Forelimb muscle (tissue), 1 donor: ENCODE results near the gene EDN1. TPM values are rescaled to one million over a fixed set of nuclear protein-coding genes. Genes with fewer than 3 reads are reported as not detected.

Experiments
- DNase-seq: peaks from one replicate; pipeline ENCODE4 v3.0.0-alpha.2; 2013; ENCODE audit warnings: low read depth
- polyA plus RNA-seq: library from polyadenylated mRNA; unstranded; fragments of 120-200 nt; gene quantifications from one replicate; pipeline ENCODE4 v1.2.1, GENCODE V29; 2013; ENCODE audit not compliant: insufficient read length

The EDN1 gene
- polyA plus RNA-seq, 1 donor: 2.2 TPM

DNA sequence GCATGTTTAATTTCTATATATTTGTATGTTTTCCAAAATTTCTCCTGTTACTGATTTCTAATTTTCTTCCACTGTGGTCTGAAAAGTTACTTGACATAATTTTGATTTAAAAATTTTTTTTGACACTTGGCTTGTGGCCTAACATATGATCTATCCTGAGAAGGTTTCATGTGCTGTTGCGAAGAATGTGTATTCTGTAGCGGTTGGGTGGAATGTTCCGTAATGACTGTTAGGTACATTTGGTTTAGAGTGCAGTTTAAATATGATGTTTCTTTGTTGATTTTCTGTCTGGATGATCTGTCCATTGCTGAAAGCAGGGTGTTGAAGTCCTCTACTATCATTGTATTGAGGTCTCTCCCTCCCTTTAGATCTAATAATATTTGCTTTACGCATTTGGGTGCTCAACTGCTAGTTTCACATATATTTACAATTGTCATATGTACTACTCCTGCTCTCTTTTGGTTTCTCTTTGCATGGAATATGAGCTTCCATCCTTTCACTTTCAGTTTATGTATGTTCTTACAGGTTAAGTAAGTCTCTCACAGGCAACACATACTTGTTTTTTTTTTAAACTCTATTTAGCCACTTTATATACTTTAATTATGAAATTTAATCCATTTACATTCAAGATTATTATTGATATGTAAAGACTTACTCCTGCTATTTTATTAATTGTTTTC is 19.5 kb upstream of the EDN1 start:
- DNase-seq: no peak

DNA sequence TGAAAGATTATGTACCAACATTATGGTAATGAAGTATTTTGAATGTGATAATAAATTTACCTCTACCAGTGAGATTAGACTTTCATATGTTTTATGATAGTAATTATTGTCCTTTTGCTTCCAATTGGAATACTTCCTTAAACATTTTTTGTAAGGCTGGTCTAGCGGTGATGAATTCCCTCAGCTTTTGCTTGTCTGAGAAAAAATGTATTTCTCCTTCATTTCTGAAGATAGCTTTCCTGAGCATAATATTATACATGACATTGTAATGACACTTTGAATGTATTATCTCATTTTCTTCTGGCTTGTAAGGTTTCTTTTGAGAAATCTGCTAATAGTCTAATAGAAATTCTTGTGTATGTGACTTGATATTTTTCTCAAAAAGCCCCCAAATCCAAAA is 18.6 kb upstream of the EDN1 start:
- DNase-seq: no peak

DNA sequence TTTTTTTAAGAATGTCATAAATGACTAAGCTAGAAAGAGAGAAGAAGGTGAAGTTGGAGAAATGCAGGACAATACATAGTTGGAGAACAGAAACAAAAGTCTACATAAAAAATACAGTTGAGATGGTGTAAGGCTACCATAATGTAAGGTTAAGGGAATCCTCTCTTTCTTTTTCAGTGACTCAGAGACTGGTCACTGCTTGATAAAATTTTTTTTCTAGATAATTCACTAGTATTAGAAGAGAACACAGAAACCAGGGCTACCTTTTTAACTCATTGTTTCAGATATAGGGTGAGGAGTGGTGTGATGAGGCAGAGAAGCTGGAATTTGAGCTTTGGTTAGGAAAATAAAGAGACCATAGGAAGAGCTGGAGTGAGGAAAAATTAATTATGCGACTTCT is 18.2 kb upstream of the EDN1 start:
- no peak for DNase-seq

DNA sequence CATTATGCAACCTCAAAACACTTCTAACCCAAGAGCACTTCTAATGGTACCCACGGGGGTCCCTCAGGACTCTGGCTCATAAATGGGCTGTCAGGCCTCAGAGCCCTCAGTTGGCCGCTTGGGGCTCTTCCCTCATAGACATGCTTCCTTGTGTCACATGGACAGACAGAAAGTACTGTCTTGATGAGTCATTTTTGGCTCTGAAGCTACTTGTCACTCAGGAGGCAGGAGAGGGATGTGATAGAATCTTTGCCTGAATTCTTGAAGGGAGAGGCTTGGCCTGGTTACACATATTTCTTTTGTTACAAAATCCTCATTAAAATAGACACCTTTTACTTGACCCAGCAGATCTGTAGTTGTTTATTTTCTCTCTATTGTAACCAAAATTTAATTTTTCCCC is 15.1 kb upstream of the EDN1 start:
- DNase-seq: no peak

DNA sequence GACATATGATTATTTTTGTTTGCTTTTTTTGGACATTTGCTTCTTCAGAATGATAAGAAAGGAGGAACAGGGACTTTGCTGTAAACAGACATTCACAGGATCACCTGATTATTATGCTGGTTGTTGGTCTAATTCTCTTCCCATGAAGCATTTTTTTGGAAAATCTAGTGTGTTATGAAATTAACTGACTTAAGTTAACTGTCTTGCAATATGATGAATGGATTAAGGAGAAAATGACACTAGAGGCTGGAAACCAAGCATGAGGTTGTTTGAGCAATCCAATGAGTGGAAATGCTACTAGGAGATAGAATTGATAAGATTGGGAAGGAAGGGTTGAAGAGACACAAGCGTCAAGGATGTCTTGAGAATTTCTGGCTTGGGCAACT is 13.2 kb upstream of the EDN1 start:
- DNase-seq: no peak

DNA sequence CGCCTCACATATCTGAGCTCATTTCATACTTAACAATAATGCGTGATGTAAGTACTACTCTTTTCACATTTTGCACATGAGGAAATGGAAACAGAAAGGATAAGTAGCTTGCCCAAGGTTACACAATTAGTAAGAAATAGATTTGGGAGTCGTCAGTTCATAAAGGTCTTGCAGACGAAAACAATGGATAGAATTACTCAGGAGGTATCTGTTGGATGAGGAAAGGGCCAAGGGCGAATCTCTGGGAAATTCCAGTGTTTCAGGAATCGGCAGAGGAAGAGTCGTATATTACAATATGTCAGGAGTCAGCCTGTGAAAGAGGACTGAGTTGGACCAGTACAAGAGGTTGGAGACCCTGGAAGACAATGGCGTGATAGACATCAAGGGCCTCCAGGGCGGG is 12.8 kb upstream of the EDN1 start:
- no peak for DNase-seq

DNA sequence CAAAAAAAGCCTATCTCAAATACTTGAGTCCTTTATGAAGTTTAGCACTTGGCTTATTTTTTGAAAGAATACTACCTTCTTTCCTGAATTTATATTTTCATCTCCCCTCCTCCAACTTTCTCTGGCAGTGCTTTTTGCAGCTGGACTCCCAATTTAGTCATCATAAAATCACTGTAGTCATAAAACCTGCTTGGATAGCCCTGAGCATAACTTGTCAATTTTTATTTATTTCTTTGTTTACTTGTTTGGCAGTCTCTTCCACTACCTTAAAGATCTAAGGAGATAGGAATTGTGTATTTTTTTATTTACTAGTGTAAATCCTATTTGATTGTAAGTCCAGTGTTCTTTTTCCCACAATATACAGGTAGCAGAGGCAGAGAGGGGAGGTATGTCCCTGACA is 11.2 kb upstream of the EDN1 start:
- DNase-seq: no peak

DNA sequence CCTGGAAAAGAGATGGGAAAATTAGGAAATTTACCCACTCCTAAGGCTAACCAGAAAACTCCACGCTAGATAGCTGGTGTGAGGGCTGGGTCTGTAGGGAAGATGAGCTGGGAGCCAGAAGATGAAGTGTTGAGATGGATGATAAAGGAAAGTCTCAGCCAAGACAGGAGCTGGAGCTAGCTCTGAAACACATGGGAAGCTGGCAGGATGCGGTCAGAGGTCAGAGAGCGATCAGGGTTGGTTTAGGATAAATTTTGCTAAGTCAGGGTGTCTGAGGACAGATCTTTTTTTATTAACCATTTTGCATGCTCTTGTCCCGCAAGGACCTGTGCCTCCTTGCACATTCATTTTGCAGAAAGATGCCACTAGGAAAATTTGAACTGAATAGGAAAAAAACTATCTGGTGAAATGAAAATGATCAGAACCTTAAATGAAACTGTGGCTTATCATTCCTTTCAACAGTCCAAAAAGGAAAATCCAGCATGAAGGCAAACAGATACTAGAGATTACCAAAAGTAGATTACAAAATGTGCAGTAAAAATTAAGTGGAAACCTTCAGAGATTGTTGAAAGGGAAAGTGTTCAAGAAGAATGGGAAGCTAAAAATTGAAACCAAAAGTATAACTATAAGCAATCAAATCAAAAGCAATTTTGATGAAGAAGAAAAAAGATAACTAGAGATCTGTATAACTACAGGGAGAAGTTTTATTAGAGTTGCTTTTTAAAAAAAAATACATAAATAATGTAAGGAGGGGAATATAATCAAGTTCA is 10.7 kb upstream of the EDN1 start:
- no peak for DNase-seq

DNA sequence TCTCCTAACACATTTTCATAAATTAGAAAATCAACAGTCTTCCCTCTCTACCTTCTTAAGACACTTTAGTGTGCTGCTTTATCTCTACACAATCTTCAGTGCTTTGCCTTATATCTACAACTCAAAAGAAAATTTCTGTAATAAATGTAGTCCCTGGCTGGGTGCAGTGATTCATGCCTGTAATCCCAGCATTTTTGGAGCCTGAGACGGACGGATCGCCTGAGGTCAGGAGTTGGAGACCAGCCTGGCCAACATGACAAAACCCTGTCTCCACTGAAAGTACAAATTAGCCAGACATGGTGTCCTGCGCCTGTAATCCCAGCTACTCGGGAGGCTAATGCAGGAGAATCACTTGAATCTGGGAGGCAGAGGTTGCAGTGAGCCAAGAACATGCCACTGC is 9.7 kb upstream of the EDN1 start:
- no peak for DNase-seq

DNA sequence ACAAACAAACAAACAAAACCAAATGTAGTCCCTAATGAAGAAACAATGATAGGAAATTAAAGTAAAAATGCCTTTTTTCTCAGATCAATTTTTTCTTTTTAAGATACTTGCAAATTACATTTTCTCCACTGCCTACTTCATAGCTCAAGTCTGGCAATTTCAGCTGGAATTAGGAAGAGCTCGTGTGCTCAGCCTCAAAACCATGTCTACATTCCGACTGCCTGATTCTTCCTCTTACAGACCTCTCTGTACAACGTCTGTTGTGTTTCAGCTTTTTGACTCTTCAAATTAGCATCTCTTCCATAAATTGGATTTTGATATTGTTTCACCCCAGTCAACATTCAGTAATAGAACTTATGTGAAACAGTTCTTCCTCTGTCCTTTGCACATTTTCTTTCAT is 9.3 kb upstream of the EDN1 start:
- no peak for DNase-seq

DNA sequence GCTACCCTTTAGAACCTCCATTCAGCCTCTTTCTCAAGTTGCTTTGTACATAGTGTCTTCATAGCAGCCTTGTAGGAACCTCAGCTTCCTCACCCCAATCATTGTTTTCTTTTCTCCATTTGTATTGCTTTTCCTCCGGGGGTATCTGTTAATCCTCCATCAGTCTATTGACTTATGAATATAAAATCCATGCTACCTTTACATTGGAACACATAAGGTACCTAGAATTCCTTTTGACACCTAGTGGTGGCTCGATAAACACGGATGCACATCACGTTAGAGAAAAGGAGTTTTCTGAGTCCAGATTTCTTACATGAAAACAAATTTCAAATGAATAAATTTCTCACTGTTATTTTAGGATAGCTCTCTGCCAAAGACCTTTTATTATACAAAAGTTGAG is 6.3 kb upstream of the EDN1 start:
- DNase-seq: no peak

DNA sequence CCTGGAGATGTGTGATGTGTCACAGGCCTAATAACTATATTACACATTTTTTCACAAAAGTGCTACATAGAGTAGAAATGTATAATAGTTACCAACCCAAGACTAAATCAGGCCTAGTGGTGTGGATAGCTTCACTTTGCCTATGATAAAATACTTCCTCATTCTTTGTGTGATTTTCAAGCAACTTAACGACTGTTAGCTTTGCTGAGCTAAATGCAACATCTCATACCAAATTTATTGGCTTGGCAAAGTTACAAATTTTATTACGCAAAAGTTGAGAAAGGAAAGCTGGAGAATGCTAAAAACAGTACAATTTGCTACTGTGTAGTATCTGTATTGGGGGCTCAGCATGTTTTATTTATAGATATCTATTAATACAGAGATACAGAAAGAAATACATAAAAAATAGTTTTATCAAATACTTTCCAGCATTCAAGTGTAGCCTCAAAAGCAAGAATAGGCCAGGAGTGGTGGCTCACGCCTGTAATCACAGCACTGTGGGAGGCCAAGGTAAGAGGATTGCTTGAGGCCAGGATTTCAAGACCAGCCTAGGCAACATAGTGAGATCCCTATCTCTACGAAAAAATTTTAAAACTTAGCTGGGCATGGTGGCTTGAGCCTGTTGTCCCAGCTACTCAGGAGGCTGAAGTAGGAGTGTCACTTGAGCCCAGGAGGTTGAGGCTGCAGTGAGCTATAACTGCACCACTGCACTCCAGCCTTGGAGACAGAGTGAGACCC is 3.6 kb upstream of the EDN1 start:
- DNase-seq: no peak

DNA sequence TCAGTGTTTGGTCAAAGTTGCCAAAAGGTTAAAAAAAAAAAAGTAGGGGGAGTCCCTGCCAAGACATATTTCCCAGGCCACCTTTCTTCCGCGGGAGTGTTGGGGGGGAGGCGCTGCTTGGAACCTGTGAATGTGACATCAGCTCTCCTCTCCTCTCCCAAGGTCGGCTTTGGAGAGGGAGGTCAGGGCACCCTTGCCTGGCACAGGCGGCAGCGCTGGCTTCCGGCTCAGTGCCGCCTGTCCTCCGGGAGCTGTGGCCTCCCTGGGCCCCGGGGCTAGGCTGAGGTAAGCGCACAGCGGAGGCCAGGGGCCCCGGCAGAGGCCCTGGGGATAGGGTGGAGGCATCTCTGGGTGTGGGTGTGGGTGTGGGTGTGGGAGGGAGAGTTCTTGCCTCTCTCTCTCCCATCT is 1.9 kb upstream of the EDN1 start:
- no peak for DNase-seq

DNA sequence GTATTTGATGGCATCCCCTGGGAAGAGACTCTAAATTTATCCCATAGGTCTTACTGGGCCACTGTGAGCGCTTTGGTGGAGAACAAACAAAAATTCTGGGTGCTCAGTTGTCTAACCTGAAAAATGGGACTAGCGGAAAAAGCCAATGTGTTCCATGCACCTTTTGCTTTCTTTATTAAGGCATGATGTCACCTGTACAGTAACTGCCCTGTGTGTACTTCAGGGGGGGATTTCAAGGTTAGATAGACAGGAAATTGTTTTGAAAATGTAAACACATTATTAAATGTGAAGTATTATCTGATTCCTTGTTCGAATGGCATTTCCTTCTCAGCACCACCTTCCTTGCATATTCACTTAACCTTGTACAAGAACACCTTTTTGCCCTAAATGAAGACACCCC is 1.2 kb upstream of the EDN1 start:
- no peak for DNase-seq

DNA sequence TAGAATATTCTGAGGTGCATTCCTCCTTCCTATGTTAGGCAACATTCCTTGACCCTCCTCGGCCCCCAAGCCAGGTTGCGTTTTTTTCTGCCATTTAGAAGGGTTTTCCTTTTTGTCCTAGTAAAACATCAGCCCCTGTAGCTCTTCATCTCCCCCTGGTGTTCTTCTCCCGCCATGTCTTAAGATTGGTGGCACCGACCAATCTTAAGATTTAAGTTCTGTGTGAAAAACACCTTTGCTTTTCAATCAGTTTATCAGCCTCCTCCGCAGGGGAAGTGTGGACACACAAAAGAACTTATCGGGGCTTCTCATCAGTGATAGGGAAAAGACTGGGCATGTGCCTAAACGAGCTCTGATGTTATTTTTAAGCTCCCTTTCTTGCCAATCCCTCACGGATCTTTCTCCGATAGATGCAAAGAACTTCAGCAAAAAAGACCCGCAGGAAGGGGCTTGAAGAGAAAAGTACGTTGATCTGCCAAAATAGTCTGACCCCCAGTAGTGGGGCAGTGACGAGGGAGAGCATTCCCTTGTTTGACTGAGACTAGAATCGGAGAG is 719 bp upstream of the EDN1 start:
- DNase-seq: no peak

DNA sequence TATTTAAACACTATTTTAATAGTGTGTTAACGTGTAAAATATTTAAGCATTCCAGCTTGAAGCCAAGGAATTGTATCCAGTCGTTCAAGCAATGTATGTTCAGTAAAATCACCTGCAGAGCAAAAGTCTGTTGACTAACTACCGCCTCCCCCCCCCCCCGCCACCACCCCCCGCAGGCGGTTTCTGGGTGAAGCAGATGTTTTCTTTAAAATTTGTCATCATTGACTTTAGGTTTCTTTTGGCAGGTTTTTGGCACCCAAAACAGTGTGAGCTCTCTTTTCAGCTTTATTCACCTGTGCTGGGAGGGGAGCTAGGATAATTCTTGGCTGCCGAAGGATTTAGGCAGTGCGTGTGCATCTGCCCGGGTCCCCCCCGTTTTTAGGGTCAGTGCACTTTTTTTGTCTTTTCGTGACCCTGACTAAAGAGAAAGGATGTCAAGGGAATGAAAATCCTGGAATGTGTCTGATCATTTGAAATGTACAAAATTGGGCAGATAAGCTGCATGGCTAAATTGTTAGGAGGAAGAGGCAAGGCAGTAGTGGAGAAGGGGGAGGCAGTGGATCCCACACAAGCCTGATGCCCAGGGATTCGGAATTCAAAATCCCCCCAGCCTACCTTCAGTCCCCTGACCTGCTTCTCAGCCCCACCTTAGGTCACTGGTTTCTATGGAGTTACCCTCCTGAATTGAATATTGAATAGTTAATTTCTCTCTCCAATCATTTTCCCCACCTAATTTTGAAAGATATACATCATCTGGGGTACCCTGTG is 1.1 kb downstream of the EDN1 start:
- DNase-seq: no peak

DNA sequence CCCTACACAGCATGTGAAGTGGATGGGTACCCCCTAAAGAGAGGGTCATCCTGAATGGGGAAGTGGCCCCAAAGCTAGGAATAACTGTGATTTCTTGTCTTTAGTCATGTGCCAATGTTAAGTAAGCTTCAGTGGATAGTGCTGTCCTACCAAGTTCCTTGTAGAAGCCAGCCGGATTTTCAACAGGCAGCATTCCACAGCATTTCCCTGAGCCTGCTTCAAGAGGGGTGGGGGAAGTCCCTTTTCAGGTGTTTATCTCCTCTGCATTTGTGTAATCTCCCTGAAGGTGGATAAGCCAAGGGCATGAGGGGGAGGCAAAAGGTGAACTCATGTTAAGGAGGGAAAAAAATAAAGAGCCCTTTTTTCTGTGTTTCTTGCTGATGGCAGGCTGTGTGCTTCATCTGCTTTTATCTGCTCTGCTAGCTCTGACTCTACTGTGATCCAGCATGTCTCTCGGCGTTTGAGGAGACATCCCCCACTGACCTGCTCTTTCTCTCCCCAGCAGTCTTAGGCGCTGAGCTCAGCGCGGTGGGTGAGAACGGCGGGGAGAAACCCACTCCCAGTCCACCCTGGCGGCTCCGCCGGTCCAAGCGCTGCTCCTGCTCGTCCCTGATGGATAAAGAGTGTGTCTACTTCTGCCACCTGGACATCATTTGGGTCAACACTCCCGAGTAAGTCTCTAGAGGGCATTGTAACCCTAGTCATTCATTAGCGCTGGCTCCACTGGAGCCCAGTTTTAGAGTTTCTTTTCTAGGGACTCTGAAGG is 1.9 kb downstream of the EDN1 start:
- no peak for DNase-seq

DNA sequence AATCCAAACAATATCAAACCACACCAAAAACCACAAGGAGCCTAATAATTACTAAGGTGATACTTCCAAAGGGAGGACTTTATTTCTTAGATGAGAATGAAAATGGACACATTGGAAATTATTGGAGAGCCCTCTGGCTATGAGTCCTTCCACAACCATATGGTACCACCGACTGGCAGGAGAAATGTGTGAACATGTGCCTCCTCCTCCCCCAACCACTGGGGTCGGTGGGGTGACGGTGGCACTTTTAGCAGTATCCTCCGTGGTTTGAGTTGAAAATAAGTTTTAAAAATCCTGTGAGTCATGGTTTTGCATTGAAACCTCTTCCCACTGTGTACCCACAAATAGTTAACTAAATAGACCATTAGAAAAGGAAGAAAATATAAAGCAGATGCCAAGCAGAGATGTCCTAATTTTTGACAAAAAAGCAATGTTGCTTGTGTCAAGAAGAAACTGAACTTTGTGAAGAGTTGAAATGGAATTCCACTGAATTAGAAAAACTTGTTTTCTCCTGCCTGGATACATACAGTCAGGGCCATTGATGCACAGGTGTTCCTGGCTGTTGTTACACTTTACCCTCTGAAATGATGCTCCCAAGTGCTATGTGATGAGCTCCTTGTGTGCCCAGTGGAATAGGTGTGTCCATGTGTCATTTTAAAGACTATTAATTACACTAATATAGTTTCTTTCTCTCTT is 3.2 kb downstream of the EDN1 start:
- no peak for DNase-seq

DNA sequence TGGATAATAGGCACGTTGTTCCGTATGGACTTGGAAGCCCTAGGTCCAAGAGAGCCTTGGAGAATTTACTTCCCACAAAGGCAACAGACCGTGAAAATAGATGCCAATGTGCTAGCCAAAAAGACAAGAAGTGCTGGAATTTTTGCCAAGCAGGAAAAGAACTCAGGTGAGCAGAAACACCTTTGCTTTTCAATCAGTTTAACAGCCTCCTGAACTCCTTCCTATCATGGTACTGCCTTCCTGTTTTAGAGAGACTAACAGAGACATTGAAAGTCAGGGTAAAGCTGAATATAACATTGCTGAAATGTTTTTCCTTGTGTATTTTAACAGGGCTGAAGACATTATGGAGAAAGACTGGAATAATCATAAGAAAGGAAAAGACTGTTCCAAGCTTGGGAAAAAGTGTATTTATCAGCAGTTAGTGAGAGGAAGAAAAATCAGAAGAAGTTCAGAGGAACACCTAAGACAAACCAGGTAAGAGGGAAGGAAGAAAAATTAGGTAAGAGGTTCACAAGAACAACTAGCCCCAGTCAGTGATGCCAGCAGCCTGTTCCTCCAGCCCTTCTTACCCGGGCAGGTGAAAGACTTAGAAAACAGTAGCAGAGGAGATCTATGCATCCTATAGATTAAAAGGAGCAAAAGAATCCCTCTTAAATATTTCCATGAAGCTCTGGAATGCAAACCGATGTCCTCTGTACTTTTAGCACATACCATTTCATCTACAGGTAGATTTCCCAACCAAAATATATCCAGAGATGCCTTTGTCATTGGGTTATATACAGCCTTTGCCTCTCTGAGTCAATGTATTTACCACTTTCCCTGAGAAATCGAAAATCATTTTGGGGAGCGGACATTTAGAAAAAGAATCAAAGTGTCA is 4.0 kb downstream of the EDN1 start:
- no peak for DNase-seq
